Tibial nerve (tissue), 4 donors: Measurements from ENCODE around the gene ARHGAP12. TPM values are rescaled to one million over a fixed set of nuclear protein-coding genes. Genes with fewer than 3 reads are reported as not detected.

Experiments used
- DNase-seq, 2 donors: peaks; one replicate each; pipeline ENCODE4 v3.0.0-alpha.2; 2019; ENCODE audit warnings: low spot score in 2 of 2
- H3K27ac ChIP-seq, 4 donors: fragments of 200-600 bp; sonication (generic) in 3 of 4; one replicate each; pipeline ENCODE4 v1.5.1; 2017 to 2019; ENCODE audit warnings: mild to moderate bottlenecking in 1 of 4
- H3K27me3 ChIP-seq, 2 donors: fragments of 200-600 bp; sonication (generic) in 1 of 2; one replicate each; pipeline versions ENCODE4 v1.5.1 to v1.6.0; 2017 to 2019
- H3K36me3 ChIP-seq, 3 donors: fragments of 200-600 bp; sonication (generic); one replicate each; pipeline ENCODE4 v1.5.1; 2018 to 2019
- H3K4me1 ChIP-seq, 4 donors: fragments of 200-600 bp; sonication (generic) in 3 of 4; one replicate each; pipeline ENCODE4 v1.5.1; 2017 to 2019
- H3K4me3 ChIP-seq, 4 donors: fragments of 200-600 bp; sonication (generic) in 3 of 4; one replicate each; pipeline ENCODE4 v1.5.1; 2017 to 2019; ENCODE audit warnings: mild to moderate bottlenecking in 1 of 4, moderate library complexity in 1 of 4
- H3K9me3 ChIP-seq, 4 donors: fragments of 200-600 bp; sonication (generic) in 3 of 4; one replicate each; pipeline ENCODE4 v1.5.1; 2017 to 2019
- EP300 ChIP-seq, 2 donors: sonication (generic); formaldehyde crosslinking; IDR thresholded peaks; one replicate each; pipeline ENCODE4 v1.6.1; 2017; ENCODE audit warnings: antibody characterized with exemption in 2 of 2, mild to moderate bottlenecking in 1 of 2
- POLR2A ChIP-seq, 2 donors: fragments of 450-650 bp; IDR thresholded peaks; one replicate each; pipeline ENCODE4 v1.6.1; 2017; ENCODE audit warnings: antibody characterized with exemption in 2 of 2, mild to moderate bottlenecking in 2 of 2, moderate library complexity in 2 of 2
- WGBS, 2 donors: methylation state at CpG; one replicate each; pipeline ENCODE4 v1.1.5; 2018; 5-methylcytosine and 5-hydroxymethylcytosine counted together
- total RNA-seq, 4 donors: library from RNA; depleted of rRNA; stranded (reverse); fragments of >200 nt; gene quantifications; one replicate each; pipeline ENCODE4 v1.1.0, GENCODE V29; 2016
- TF ChIP-seq, protein P1 (sequence below), 5 experiments: fragments of 200-600 bp in 3 of 5; fragments of 450-650 bp in 2 of 5; sonication (generic) in 3 of 5; IDR thresholded peaks; one replicate each; pipeline ENCODE4 v1.5.1; 2016 to 2019; ENCODE audit warnings: antibody characterized with exemption in 5 of 5, mild to moderate bottlenecking in 3 of 5, moderate library complexity in 2 of 5

Gene ARHGAP12
- total RNA-seq, 4 donors from 2014 or later, result 38.8 to 65.7 (median 47.7) TPM

DNA sequence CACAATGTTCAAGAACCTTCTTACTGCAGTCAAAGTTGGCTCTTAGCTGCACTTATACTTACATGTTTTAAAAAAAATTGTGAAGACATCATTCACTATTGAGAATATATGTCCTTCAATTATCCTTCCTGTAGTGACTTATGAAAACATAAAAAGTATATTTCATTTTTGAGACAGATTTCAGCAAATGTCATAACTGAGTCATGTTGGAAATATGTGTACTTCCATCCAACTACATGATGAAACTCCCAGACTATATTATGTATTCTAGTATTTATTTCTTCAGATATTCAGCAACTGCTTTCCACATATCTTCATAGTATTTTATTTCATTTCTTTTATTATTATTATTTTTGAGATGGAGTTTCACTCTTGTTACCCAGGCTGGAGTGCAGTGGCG is 160.2 kb downstream of the ARHGAP12 start:
- H3K36me3 ChIP-seq, result no peaks in the 10 kb centered on the region
- H3K4me1 ChIP-seq, result peaks cover 0 to 11% (median 4%) of the 10 kb centered on the region in 4 donors
- DNase-seq, result no peak
- H3K4me3 ChIP-seq, result no peak overlapping the region
- 95 to 100% methylated on average over 1 of the region's 1 CpG for WGBS, 2 donors
- no peaks in the 10 kb centered on the region for H3K27me3 ChIP-seq
- peak overlapping the region in 1 of 4 donors; percentile 17 for H3K27ac ChIP-seq
- TF ChIP-seq EP300 (IDR thresholded peaks at IDR 0.05) (no peak), POLR2A (IDR thresholded peaks at IDR 0.05) (no peak)
- TF ChIP-seq, protein P1, sequence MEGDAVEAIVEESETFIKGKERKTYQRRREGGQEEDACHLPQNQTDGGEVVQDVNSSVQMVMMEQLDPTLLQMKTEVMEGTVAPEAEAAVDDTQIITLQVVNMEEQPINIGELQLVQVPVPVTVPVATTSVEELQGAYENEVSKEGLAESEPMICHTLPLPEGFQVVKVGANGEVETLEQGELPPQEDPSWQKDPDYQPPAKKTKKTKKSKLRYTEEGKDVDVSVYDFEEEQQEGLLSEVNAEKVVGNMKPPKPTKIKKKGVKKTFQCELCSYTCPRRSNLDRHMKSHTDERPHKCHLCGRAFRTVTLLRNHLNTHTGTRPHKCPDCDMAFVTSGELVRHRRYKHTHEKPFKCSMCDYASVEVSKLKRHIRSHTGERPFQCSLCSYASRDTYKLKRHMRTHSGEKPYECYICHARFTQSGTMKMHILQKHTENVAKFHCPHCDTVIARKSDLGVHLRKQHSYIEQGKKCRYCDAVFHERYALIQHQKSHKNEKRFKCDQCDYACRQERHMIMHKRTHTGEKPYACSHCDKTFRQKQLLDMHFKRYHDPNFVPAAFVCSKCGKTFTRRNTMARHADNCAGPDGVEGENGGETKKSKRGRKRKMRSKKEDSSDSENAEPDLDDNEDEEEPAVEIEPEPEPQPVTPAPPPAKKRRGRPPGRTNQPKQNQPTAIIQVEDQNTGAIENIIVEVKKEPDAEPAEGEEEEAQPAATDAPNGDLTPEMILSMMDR (IDR thresholded peaks at IDR 0.05), result no peak
- no peaks in the 10 kb centered on the region for H3K9me3 ChIP-seq

DNA sequence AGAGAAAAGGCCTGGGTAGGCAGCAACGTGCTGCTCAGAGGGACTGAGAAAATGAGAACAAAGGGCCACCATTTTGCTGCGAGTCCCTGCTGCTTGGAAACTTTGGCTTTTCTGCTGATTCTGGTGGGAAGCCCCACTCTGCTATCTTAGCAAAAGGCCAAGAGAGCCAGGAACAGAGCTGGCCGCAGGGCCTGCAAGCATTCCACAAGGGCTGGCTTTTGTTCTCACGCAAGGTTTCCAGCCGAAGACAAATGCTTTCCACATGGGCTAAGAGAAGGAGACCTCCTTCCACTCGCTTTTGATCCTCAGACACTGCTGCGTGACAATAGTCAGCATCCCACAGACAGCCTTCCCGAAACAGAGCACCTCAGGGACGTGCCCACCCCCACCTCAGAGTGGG is 163.1 kb downstream of the ARHGAP12 start:
- WGBS, 2 donors, result 44 to 62% methylated on average over 8 to 9 of the region's 9 CpGs
- TF ChIP-seq, protein P1 (IDR thresholded peaks at IDR 0.05), result no peak
- TF ChIP-seq EP300 (IDR thresholded peaks at IDR 0.05) (no peak), POLR2A (IDR thresholded peaks at IDR 0.05) (no peak)

DNA sequence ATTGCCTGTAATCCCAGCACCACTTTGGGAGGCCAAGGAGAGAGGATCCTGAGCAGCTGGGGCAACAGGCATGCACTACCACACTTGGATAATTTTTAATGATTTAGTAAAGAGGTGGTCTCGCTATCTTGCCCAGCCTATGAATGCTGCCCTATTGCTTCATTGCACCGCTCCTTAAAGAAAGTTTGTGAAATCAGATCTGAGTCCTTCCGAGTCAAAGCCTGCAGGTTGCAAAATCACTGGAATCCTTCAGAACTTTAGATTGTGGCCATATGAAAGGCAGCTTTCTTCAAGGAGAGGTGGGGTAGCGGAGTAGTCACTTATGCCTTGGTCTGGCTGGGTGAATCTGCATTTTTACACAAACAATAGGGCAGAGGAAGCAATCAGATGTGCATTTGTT is 166.3 kb downstream of the ARHGAP12 start:
- Histone ChIP-seq H3K27ac (no peak overlapping the region), H3K36me3 (no peaks in the 10 kb centered on the region), H3K4me3 (no peak overlapping the region), H3K4me1 (peaks cover 0 to 36% (median 17%) of the 10 kb centered on the region in 4 donors), H3K9me3 (no peaks in the 10 kb centered on the region), H3K27me3 (no peaks in the 10 kb centered on the region)
- WGBS, 2 donors, result 90 to 95% methylated on average over 4 of the region's 4 CpGs
- TF ChIP-seq POLR2A (IDR thresholded peaks at IDR 0.05), result no peak
- TF ChIP-seq, protein P1 (IDR thresholded peaks at IDR 0.05), result no peak
- TF ChIP-seq EP300 (IDR thresholded peaks at IDR 0.05), result no peak
- DNase-seq, result no peak

More for the DNA sequence above, 163.1 kb downstream of the ARHGAP12 start:
- no peaks in the 10 kb centered on the region for H3K9me3 ChIP-seq
- H3K4me3 ChIP-seq, result no peak overlapping the region
- DNase-seq, result no peak
- no peaks in the 10 kb centered on the region for H3K36me3 ChIP-seq
- H3K4me1 ChIP-seq, result peaks cover 0 to 20% (median 11%) of the 10 kb centered on the region in 4 donors
- H3K27me3 ChIP-seq, result no peaks in the 10 kb centered on the region
- H3K27ac ChIP-seq, result peak overlapping the region in 2 of 4 donors; percentile 22 to 50

DNA sequence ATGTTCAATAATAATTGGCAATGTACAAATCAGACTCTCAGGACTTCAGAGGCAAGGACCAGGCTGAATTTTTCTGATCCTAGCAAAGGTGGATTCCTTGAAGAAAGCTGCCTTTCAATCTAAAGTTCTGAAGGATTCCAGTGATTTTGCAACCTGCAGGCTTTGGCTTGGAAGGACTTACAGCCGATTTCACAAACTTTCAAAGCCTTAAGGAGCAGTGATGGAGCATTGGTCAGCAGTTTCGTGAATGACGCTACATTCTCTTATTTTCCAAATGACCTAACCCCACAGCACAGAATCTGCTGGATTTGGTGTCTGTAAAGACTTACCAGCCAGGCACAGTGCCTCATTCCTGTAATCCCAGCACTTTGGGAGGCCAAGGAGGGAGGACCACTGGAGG is 167.5 kb downstream of the ARHGAP12 start:
- Histone ChIP-seq H3K27me3 (no peaks in the 10 kb centered on the region), H3K36me3 (no peaks in the 10 kb centered on the region), H3K4me3 (no peak overlapping the region), H3K9me3 (no peaks in the 10 kb centered on the region), H3K4me1 (peaks cover 0 to 47% (median 17%) of the 10 kb centered on the region in 4 donors), H3K27ac (peak overlapping the region; percentile 73 to 96 (median 88))
- 70 to 83% methylated on average over 3 of the region's 3 CpGs for WGBS, 2 donors
- DNase-seq, result no peak
- TF ChIP-seq EP300 (IDR thresholded peaks at IDR 0.05), result peak in 1 of 2 donors; percentile 46
- TF ChIP-seq, protein P1 (IDR thresholded peaks at IDR 0.05), result no peak
- TF ChIP-seq POLR2A (IDR thresholded peaks at IDR 0.05), result no peak

DNA sequence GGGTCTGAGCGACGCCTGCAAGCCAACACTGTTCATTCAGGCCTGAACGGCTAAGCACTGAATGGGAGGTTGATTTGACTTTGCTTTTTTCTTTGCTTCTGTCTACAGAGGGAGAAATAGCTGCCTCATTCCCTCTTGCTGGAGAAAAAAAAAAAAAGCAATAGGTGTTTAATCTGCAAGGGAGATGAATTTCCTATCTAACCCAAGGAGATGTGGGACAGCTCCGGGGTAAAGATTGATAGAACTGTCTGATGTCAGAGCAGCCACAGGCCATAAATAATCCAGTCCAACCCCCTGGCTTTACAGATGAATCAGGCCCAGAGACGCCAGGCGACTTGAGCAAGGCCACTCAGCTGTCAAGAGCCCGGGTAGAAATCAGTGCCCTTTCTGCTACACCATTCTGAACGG is 168.0 kb downstream of the ARHGAP12 start:
- DNase-seq, result no peak
- no peak for TF ChIP-seq POLR2A (IDR thresholded peaks at IDR 0.05)
- TF ChIP-seq, protein P1 (IDR thresholded peaks at IDR 0.05), result no peak
- TF ChIP-seq EP300 (IDR thresholded peaks at IDR 0.05), result no peak
- H3K9me3 ChIP-seq, result no peaks in the 10 kb centered on the region
- 23 to 36% methylated on average over 8 of the region's 8 CpGs for WGBS, 2 donors
- H3K4me1 ChIP-seq, result peaks cover 0 to 50% (median 15%) of the 10 kb centered on the region in 4 donors
- H3K27me3 ChIP-seq, result no peaks in the 10 kb centered on the region
- peak overlapping the region; percentile 73 to 96 (median 88) for H3K27ac ChIP-seq
- no peaks in the 10 kb centered on the region for H3K36me3 ChIP-seq
- H3K4me3 ChIP-seq, result peak overlapping the region; percentile 51 to 87 (median 63)
